K562 (cell line): ENCODE results near the gene POLR3E.

Source experiments
- BCL6 ChIP-seq: fragments of 250-450 bp; sonication (Bioruptor Pico); IDR thresholded peaks from 2 replicates; pipeline ENCODE4 v1.4.0; 2020
- ESRRA ChIP-seq: fragments of 450-650 bp; IDR thresholded peaks from 2 replicates; pipeline ENCODE4 v1.6.1; 2014; ENCODE audit warnings: low read depth, mild to moderate bottlenecking, moderate library complexity, borderline replicate concordance
- FOXM1 ChIP-seq, 2 experiments: fragments of 450-650 bp in 1 of 2; sonication (generic) in 1 of 2; formaldehyde crosslinking in 1 of 2; IDR thresholded peaks; 2 replicates each; pipeline versions ENCODE4 v1.6.1 to v1.9.0; 2017 to 2022; ENCODE audit warnings: low read depth in 2 of 2, mild to moderate bottlenecking in 2 of 2, missing genetic modification reagents in 1 of 2, moderate library complexity in 1 of 2
- NCOR1 ChIP-seq: fragments of 450-650 bp; IDR thresholded peaks from 2 replicates; pipeline ENCODE4 v1.6.1; 2016; ENCODE audit warnings: mild to moderate bottlenecking, moderate library complexity
- NR1H2 ChIP-seq: sonication (generic); formaldehyde crosslinking; IDR thresholded peaks from 2 replicates; pipeline ENCODE4 v1.4.0; 2020; ENCODE audit warnings: mild to moderate bottlenecking, missing genetic modification reagents
- SMARCC2 ChIP-seq: fragments of 450-650 bp; IDR thresholded peaks from 2 replicates; pipeline ENCODE4 v1.6.1; 2017; ENCODE audit warnings: antibody characterized with exemption, moderate library complexity, mild to moderate bottlenecking, low read depth
- TAF1 ChIP-seq: IDR thresholded peaks from 2 replicates; pipeline ENCODE4 v1.6.1; 2011; ENCODE audit warnings: mild to moderate bottlenecking, low read length, moderate library complexity; ENCODE audit not compliant: insufficient read depth, control insufficient read depth, severe bottlenecking; ENCODE audit errors: extremely low read depth
- ZNF764 ChIP-seq: fragments of 250-450 bp; sonication (Bioruptor Pico); IDR thresholded peaks from 2 replicates; pipeline ENCODE4 v1.4.0; 2020; ENCODE audit warnings: low read depth, mild to moderate bottlenecking, moderate library complexity
- ZNF766 ChIP-seq: fragments of 200-800 bp; sonication (Bioruptor generic); conservative IDR thresholded peaks from 2 replicates; pipeline ENCODE4 v1.6.1; 2016; ENCODE audit warnings: missing genetic modification characterization, missing compliant biosample characterization
- TF ChIP-seq, protein P1 (sequence below): sonication (generic); formaldehyde crosslinking; IDR thresholded peaks from 2 replicates; pipeline ENCODE4 v1.8.0; 2022; ENCODE audit warnings: missing genetic modification reagents, mild to moderate bottlenecking, borderline replicate concordance

DNA sequence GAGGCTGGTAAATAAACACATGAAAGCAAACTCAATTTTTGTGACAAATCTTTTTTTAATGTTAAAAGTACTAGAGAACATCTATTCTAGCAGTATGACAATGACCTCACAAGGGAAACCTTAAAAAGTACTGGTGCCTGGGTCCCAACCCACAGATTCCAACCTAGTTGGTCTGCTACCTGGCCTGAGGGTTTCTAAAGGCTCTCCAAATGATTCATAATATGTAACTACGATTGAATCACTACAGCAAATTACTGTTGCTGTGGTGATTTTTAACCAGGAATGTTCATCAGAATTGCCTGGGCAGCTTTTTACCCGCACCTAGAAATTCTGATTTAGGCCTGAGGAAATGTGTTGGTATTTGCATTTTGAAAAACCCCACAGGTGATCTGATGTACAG lies 51.1 kb downstream of the POLR3E start:
- TF ChIP-seq SMARCC2 (no peak), NCOR1 (no peak), BCL6 (CRISPR knock-in tag) (no peak), NR1H2 (CRISPR knock-in tag) (no peak), ZNF764 (no peak), TAF1 (no peak), ZNF766 (no peak), ESRRA (no peak), FOXM1 (IDR thresholded peaks at IDR 0.05; ENCODE audit: low read depth) (no peak), FOXM1 (CRISPR knock-in tag; IDR thresholded peaks at IDR 0.05; ENCODE audit: low read depth) (no peak)
- TF ChIP-seq, protein P1, sequence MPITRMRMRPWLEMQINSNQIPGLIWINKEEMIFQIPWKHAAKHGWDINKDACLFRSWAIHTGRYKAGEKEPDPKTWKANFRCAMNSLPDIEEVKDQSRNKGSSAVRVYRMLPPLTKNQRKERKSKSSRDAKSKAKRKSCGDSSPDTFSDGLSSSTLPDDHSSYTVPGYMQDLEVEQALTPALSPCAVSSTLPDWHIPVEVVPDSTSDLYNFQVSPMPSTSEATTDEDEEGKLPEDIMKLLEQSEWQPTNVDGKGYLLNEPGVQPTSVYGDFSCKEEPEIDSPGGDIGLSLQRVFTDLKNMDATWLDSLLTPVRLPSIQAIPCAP (CRISPR knock-in tag) = no peak
